Measurements from ENCODE around the gene NFE2L2.

DNA sequence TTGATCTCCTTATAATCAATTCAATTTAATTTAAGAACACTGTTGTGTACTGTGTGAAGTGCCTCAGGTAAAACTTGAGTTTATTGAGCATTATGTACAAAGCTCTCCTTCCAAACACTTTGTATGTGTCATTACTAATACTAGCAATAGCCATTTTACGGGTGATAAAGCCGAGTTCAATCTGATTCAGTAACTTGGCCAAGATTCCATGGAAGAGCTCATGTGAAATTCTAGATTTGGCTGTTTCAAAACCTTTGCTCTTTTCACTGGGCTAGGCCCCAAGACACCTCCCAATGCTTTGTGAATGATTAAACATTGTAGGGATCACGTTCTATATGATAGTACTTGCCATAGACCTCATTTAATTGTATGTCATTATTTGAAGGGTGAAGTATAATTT, 8.9 kb upstream of the NFE2L2 start:
- TF ChIP-seq, protein P1, sequence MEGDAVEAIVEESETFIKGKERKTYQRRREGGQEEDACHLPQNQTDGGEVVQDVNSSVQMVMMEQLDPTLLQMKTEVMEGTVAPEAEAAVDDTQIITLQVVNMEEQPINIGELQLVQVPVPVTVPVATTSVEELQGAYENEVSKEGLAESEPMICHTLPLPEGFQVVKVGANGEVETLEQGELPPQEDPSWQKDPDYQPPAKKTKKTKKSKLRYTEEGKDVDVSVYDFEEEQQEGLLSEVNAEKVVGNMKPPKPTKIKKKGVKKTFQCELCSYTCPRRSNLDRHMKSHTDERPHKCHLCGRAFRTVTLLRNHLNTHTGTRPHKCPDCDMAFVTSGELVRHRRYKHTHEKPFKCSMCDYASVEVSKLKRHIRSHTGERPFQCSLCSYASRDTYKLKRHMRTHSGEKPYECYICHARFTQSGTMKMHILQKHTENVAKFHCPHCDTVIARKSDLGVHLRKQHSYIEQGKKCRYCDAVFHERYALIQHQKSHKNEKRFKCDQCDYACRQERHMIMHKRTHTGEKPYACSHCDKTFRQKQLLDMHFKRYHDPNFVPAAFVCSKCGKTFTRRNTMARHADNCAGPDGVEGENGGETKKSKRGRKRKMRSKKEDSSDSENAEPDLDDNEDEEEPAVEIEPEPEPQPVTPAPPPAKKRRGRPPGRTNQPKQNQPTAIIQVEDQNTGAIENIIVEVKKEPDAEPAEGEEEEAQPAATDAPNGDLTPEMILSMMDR (IDR thresholded peaks at IDR 0.05; ENCODE audit: insufficient read depth, low read length, poor library complexity, severe bottlenecking): no peak
- no peak for TF ChIP-seq EZH2phosphoT487 (conservative IDR thresholded peaks at IDR 0.05; ENCODE audit: low read length)

Data from SU-DHL-6 (cell line).